Heart left ventricle (tissue), 13 donors: ENCODE results near the gene PPP1R9A.

Experiments used
- POLR2A ChIP-seq, 2 donors: fragments of 450-650 bp; IDR thresholded peaks; one replicate each; pipeline ENCODE4 v1.6.1; 2017; ENCODE audit warnings: antibody characterized with exemption in 2 of 2, mild to moderate bottlenecking in 2 of 2, moderate library complexity in 2 of 2
- TF ChIP-seq, protein P1 (sequence below), 12 donors: fragments of 200-600 bp; sonication (generic) in 4 of 12; IDR thresholded peaks; one replicate each; pipeline versions ENCODE4 v1.5.0 to v1.8.0; 2018 to 2022; ENCODE audit warnings: antibody characterized with exemption in 12 of 12, mild to moderate bottlenecking in 5 of 12
- donor health status: ischemic (EF 13 %, LVEDD 7.1; RV severe dilation, severe dysfunction).
- donor health status: DM: no; HTN: yes; CAD: no.
- donor health status: DM: no; HTN: no; CAD: no.
- donor health status: ischemic (EF 25% LVEDD 6.9; RV normal size, moderate dysfunction).
- donor health status: ischemic (EF 25% LVEDD 5.7; RV mildly dilated, moderate dysfunction).
- donor health status: ischemic (EF 35%, LVEDD 5.7; RV mildly dilated, moderate dysfunction).
- donor health status: nonischemic (EF 11% LVEDD 7.7; RV severe dilation, severe dysfunction).
- donor health status: DM: yes; HTN: yes; CAD: no.
- donor health status: PGD.
- donor health status: ischemic (EF 29% LVEDD 5.4; RV normal size, mild dysfunction).
- donor health status: nonischemic (EF 23%, LVEDD 6.1; RV moderate dilation, normal function).

DNA sequence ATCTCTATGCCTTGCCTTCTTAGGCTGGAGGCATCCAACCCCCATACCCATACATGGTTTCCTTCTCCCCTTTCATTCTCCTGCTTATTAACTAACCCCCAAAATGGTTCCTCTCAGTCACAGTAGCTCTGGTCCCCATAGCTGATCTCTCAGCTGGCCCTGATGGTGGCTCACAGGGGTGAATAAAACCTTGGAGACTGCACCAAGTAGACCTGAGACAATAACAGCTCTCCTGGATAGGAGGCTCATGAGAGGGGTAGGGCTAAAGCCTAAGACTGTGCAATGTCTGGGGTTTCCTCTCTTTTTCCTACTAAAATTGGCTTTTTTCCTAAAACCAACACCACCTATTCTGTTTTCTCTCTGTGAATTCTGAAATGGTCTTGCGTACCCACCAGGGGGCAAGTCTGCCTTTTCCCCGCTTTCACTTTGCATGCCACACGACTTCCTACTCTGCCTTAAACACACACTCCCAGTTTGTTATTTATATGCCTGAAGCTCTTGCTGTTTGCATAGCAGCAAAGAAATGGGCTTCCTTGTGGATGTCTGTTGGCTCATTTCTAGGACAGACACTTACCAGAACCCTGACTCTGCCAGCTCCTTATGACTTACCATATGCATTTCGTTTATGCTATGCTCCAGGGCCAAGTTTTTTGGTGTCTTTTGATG lies 435.4 kb downstream of the PPP1R9A start:
- TF ChIP-seq, protein P1, sequence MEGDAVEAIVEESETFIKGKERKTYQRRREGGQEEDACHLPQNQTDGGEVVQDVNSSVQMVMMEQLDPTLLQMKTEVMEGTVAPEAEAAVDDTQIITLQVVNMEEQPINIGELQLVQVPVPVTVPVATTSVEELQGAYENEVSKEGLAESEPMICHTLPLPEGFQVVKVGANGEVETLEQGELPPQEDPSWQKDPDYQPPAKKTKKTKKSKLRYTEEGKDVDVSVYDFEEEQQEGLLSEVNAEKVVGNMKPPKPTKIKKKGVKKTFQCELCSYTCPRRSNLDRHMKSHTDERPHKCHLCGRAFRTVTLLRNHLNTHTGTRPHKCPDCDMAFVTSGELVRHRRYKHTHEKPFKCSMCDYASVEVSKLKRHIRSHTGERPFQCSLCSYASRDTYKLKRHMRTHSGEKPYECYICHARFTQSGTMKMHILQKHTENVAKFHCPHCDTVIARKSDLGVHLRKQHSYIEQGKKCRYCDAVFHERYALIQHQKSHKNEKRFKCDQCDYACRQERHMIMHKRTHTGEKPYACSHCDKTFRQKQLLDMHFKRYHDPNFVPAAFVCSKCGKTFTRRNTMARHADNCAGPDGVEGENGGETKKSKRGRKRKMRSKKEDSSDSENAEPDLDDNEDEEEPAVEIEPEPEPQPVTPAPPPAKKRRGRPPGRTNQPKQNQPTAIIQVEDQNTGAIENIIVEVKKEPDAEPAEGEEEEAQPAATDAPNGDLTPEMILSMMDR (IDR thresholded peaks at IDR 0.05), result no peak
- no peak for TF ChIP-seq POLR2A (IDR thresholded peaks at IDR 0.05)
